NCI-H2081 (cell line): ENCODE measurements around the gene ZBTB7C.

Experiments used
- DNase-seq, 2 experiments: peaks; one replicate each; lab custom pipeline; 2025; lab: John Stamatoyannopoulos, UW

The ZBTB7C gene

DNA sequence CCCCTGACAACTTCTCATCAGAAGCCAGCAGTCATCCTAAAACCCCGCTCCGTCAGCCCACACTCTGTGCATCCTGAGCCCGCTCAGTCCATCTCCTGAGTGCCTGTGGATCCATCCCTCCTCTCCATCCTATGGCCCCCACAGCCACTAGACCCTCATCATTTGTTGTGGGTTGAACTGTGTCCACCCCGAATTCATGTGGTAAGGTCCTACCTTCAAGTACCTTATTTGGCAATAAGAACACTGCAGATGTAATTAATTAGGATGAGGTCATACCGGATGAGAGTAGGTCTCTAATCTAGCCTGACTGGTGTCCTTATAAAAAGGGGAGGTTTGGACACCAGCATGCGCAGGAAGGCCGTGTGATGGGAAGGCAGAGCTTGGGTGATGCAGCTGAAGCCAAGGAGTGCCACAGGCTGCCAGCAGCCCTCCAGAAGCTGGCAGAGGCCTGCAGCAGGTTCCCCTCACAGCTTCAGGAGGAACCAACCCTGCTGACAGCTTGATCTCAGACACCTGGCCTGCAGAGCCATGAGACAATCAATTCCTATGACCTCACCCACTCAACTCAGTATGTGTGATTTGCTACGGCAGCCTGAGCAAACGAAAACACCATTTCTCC, 192.4 kb downstream of the ZBTB7C start:
- peak; percentile 12 to 70 for DNase-seq

GRCh38 chr18:48215876-48216638, 193.1 kb downstream of the ZBTB7C start:
- DNase-seq: no peak

DNA sequence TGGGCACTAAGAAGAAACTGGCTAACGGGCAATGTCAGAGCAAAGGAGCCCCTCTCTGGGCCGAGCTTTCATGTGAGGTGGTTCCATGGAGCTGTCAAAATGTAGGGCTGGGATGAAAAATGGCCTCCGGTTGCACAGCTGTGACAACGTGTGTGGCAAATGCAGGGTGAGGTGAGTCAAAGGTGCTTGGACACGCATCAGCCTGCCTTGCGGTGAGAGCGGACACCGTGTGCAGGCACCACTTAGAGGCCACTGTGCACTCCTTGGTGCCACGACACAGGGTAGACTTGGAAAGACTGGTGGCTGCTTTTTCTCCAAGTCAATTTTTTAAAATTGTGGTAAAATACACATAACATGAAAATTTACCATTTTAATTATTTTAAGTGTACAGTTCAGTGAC, 195.4 kb downstream of the ZBTB7C start:
- DNase-seq: no peak

DNA sequence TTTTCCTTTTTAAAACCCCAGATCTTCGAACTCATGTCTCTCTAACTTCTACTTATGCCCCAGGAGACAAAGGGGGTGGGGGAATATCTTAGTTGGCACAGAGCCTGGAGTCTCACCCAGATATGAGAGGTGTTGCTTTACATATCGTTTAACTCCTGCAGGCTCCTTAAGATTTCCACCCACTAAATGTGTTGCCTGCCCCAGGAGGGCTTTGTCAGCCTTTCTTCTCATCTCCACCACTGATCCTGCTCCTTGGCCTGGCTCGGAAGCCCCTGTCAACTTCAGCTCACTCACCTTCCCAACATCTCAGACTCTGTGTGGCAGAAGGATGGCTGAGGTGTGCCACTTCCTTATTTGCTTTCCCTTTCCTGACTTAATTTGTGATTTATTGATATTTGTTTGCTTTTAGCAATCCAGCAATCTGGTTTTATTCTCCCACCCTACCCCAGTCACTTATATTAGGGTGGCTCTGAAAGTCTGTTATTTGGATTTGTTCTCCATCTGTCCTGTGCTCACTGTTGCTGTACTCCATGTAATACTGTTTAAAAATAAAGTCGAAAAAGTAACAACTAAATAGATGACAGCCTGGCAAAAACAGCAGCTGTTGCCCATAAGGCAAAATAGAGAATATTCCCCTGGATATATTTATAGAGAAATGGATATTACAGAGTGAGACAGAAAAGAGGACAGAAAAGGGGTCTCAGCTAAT, 200.6 kb downstream of the ZBTB7C start:
- DNase-seq: peak in 1 of 2 experiments; percentile 12

DNA sequence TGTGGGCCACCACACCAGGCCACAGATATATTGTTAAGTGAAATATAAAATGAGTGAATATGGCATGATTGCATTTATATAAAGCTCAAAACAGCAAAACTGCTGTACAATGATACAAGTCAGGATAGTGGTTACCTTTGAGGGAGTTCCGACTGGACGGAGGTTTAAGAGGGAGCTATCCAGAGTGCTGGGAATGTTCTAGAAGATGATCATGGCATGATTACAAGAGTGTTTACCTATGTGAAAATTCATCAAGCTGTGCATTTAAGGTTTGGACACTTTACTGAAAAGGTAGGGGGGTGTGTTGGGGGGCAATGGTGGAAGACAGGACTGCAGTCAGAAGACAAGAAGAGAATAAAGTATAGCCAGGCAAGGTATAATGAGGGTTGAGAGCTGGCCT, 201.4 kb downstream of the ZBTB7C start:
- DNase-seq: no peak

DNA sequence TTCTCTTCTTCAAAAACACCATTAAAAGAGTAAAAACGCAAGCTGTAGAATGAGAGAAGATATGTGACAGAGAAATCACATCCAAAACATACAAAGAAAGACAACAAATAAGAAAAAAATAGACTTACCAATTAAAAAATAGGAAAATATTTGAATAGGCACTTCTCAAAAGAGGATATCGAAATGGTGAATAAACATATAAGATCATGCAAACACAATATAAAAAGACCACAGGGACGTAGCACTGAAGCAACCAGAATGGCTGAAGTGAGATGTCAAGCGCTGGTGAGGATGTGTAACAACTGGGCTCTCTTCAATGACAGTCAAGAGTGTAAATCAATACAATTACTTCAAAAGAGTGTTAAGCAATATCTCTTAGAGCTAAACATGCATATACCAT, 202.3 kb downstream of the ZBTB7C start:
- no peak for DNase-seq

- no peak for DNase-seq
These were observed 205.1 kb downstream of the ZBTB7C start for GRCh38 chr18:48203961-48204666.

DNA sequence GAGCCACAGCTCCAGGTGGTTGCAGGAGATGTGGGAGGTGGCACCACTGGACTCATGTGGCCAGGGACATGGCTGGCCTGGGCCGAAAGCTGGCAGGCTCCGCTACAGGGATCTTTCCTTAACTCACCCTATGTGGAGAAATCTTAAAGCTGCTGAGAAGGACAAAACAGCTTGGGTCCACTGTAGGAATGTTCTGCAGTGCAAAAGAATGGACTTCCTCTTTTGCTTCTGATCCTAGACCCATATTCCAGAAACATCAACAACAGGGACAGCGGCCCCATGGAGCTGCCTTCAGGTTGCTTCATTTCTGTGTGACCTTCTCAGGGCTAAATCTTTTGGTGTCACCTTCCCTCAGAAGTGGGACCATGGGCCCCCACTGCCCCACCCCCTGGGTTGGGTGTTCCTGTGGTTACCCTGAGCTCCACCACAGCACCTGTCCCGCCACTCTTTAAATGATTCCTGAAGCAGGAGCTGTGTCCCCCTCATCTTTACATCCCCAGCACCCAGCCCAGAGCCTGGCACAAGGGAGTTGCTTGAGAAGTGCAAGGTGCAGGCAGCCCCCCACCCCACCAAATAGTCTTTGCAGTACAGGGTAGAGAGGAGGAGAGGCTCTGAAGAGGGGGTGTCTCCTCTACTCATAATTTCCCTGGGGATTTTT, 205.8 kb downstream of the ZBTB7C start:
- DNase-seq: no peak

GRCh38 chr18:48202350-48203260, 206.6 kb downstream of the ZBTB7C start:
- DNase-seq: no peak

DNA sequence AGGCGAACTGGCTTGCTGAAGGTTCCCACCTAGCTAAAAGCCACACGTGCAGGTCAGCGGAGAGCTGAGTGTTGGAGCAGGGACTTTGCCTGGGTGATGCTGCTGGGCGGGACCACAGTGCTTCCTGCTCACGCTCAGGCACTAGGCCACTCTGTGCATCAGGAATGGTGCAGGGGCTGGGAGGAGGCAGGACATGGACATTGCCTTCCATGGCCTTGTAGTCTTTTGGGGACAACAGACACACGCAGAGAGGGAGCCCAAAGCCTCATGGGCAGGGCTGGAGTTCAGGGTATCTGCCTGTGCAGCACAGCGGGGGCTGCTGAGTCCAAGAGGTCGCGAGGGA, 207.2 kb downstream of the ZBTB7C start:
- DNase-seq: no peak

DNA sequence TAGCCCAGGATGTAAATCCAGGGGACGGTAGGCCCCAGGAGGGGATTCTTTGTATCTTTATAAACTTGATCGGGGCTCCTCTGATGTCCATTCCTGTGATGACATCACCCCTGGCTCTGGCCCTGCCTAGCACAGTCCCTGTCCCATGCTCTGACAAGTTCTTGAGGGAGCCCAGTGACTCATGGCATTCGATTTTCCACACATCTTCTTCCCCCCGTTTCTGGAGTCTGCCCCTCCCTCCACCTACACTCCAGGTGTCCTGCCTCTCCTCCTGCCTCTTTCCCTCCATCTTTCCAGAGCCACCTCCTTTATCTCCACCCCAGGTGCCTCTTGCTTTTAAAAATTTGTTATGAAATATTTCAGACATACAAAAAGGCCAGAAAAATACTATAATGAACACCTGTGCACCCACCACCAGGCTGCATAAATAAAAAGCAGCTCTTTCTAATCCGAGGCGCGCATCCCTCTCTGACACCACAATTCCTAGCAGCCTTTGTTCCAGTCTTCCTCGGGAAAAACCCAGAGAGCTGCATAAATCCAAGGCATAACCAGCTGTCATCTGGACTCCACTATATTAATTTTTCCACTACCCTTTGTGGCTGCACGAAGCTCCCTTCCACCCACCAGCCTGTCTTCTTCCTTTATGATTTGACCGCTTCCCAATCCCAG, 207.7 kb downstream of the ZBTB7C start:
- DNase-seq: no peak

DNA sequence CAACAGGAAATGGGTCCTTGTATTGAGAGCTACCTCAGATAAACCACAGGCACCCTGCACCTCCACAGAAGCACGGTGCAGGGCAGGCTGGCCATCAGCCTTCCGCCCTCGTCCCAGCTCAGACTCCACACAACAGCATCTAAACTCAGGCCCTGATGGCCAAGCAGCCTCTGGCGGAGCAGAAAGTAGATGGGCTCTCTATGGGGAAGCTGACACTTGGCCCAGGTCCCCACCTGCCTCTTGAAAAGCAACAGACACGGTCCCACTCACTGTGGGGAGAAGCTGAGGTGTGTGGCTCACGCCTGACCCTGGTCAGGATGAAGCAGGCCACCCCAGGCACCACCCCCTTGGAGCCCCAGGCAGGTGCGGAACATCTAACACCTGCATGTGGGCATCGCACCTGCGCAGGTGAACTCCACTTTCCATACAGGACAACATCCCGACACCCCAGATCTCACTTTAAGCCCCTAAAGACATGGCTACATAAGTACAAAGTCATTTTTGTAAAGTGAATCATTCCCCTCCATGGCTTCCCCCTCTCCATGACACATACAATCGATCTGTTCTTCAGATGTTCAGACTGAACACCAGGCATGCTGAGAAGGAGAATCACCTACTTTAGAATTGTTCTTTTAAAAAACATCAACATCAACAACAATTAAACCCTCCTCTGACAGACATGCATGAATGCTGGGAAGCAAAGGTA, 208.4 kb downstream of the ZBTB7C start:
- no peak for DNase-seq

DNA sequence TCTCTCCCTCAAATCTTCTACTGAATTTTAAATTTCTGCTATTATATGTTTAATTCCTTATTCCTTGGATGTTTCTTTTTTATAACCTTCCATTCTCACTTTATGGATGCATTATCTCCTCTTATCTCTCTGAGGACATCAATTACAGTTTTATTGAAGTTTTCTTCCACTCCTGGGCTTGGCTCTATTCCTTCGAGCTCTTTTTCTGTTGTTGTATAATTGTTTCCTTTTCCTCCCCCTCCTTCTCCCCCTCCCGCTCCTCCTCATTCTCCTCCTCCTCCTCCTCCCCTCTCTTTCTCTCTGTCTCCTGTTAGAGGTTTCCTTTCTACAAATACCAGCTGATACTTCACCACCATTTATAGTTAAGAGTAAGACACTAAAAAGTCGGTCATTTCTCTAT, 209.8 kb downstream of the ZBTB7C start:
- no peak for DNase-seq

DNA sequence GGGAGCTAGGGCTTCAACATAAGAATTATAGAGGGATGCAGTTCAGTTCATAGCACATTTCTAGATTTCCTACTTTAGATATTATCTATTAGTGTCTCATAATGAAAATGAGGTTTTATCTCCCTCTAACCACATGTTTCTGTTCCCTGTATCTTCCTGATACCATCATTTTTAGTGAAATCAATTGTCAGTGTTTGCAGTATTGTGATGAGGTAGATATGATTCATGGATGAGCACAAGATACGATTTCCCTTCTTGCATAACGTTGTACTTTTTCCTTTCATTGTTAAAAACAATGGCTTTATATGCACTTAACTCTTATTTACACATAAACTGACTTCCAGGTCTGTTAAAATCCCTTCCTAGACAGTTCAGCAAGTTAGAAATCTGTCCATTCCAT, 211.4 kb downstream of the ZBTB7C start:
- DNase-seq: no peak

GRCh38 chr18:48195787-48196186, 213.4 kb downstream of the ZBTB7C start:
- no peak for DNase-seq

GRCh38 chr18:48194591-48195181, 214.5 kb downstream of the ZBTB7C start:
- no peak for DNase-seq

DNA sequence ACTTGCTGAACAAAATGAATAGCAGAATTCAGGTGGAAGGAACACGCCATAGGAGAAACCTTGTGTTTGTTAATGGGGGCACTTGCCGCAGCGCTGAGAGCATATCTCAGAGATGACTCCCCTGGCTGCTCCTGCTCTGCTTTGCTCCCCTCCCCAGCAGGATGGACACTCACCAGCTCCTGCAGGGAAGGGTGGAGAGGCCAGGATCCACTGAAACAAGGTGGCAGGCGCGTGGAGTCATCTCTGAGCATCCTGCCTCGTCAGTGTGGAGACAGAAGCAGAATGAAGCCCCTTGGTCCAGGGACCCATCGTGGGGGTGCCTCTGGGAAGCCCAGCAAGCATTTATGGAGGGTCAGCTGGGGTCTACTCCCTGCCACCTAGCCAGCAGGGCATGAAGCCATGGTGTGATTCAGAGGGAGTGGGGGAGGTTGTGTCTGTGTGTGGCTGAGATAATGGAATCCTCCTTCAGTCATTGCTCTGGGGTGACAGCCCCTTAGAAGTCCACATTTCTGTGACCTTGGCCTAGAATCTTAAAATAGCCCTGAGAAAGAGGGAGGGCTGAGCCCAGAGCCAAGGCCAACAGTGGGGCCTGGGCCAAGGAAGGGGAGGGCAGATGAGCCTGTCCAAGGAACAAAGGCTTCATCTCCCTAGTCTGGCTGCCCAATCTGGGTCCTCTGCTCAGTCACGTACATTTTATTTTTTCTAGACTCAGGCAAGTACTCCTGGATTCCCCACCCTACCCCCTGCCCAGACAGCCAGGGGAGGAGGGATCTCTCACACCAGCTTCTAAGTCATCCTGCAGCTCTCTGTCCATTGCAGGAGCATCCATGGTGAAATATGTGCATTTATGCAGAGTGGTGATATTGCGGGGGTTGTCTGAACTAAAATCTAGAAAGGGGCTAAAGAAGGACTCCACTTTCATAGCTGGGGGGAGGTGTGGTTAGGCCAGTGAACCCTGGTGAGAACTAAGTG, 215.4 kb downstream of the ZBTB7C start:
- DNase-seq: no peak

DNA sequence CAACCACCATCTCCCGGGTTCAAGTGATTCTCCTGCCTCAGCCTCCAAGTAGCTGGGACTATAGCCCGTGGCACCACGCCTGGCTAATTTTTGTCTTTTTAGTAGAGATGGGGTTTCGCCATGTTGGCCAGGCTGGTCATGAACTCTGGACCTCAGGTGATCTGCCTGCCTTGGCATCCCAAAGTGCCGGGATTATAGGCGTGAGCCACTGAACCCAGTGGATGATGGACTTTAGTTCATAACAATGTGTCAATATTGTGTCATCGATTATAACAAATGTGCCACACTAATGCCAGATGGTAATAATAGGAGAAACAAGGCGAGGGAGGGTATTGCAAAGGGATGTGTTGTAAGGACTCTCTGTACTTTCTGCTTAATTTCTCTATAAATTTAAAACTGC, 216.6 kb downstream of the ZBTB7C start:
- DNase-seq: no peak
